K562 (cell line): Measurements from ENCODE around the gene ROR2. TPM values are rescaled to one million over a fixed set of nuclear protein-coding genes. Genes with fewer than 3 reads are reported as not detected.
A peak's percentile ranks its signal among the peaks of the same experiment; 100 is the strongest.

Experiments used
- ATAC-seq: fragments of 200-7000 bp; cut with Tn5 transposase; 3 replicates; pipeline ENCODE4 v1.9.1; 2020; ENCODE audit warnings: moderate library complexity
- BruUV-seq: library from RNA; stranded (reverse); fragments of 400-500 nt; replicated peaks from 2 replicates; lab custom pipeline; 2021; lab: Mats Ljungman, UMichigan
- CTCF ChIA-PET: fragments of 300-600 bp; formaldehyde crosslinking; extraction: SDS; loops from one replicate; lab custom pipeline; 2021; ENCODE audit warnings: low intra/inter-chr PET ratio; lab: Yijun Ruan, JAX
- POLR2A ChIA-PET: fragments of 300-600, 350-650 bp; sonication (Branson Sonifier 250); formaldehyde crosslinking; extraction: SDS; loops from one replicate; lab custom pipeline; 2021; ENCODE audit warnings: antibody characterized with exemption, inconsistent platforms; lab: Yijun Ruan, JAX
- DNase-seq, 4 experiments: peaks; one replicate each; pipeline versions ENCODE4 v3.0.0 to v3.0.0-alpha.2; 2011 to 2018; ENCODE audit warnings: low spot score in 3 of 4, mixed read lengths in 3 of 4; ENCODE audit errors: extremely low read depth in 1 of 4
- FAIRE-seq: peaks from 2 replicates; lab custom pipeline; 2011; peaks lifted over from hg19 to GRCh38; lab: Jason Lieb, UNC
- H2AFZ ChIP-seq: 2 replicates; pipeline ENCODE4 v1.6.0; 2011; ENCODE audit warnings: low read depth, low read length, control low read depth, inconsistent platforms
- H3K27ac ChIP-seq: fragments of 200-600 bp; 3 replicates; pipeline ENCODE4 v1.8.0; 2011; ENCODE audit warnings: low read depth, mild to moderate bottlenecking, control low read depth, inconsistent platforms, low read length, moderate library complexity, mixed read lengths; ENCODE audit errors: extremely low read depth
- H3K27me3 ChIP-seq, 2 experiments: fragments of 300-600 bp in 1 of 2; 2 replicates in 1 of 2; 3 replicates in 1 of 2; pipeline versions ENCODE4 v1.6.0 to v1.8.0; 2011; ENCODE audit warnings: inconsistent platforms in 2 of 2, low read length in 2 of 2, mild to moderate bottlenecking in 1 of 2, mixed read lengths in 1 of 2, moderate library complexity in 1 of 2; ENCODE audit not compliant: control insufficient read depth in 2 of 2, insufficient read depth in 2 of 2
- H3K36me3 ChIP-seq: fragments of 300-600 bp; 3 replicates; pipeline ENCODE4 v1.8.0; 2011; ENCODE audit warnings: mild to moderate bottlenecking, low read length, inconsistent platforms; ENCODE audit not compliant: control insufficient read depth, insufficient read depth
- H3K4me1 ChIP-seq, 2 experiments: fragments of 200-600 bp in 1 of 2; replicated peaks in 1 of 2; 2 replicates in 1 of 2; 3 replicates in 1 of 2; pipeline versions ENCODE4 v1.5.1 to v1.8.0; 2011; ENCODE audit warnings: inconsistent platforms in 2 of 2, low read length in 2 of 2, mild to moderate bottlenecking in 1 of 2, mixed read lengths in 1 of 2, moderate library complexity in 1 of 2; ENCODE audit not compliant: control insufficient read depth in 2 of 2, insufficient read depth in 2 of 2
- H3K4me2 ChIP-seq: 2 replicates; pipeline ENCODE4 v1.6.1; 2011; ENCODE audit warnings: low read length, control low read depth, inconsistent platforms, mixed read lengths; ENCODE audit not compliant: insufficient read depth
- H3K4me3 ChIP-seq: fragments of 200-600 bp; sonication (generic), shearing (Covaris generic); 2 replicates; pipeline ENCODE4 v1.5.1; 2016; ENCODE audit warnings: control low read depth, inconsistent platforms
- H3K79me2 ChIP-seq: fragments of 200-600 bp; 3 replicates; pipeline ENCODE4 v1.8.0; 2011; ENCODE audit warnings: low read length, inconsistent platforms; ENCODE audit not compliant: control insufficient read depth, insufficient read depth
- H3K9ac ChIP-seq, 2 experiments: 2 replicates each; pipeline versions ENCODE4 v1.6.0 to v1.6.1; 2011; ENCODE audit warnings: low read depth in 2 of 2, low read length in 2 of 2, control low read depth in 1 of 2, inconsistent platforms in 1 of 2, mild to moderate bottlenecking in 1 of 2, mixed read lengths in 1 of 2; ENCODE audit not compliant: insufficient read depth in 1 of 2
- H3K9me1 ChIP-seq: one replicate; pipeline ENCODE4 v1.6.0; 2011; ENCODE audit warnings: inconsistent platforms, mild to moderate bottlenecking, low read length, moderate library complexity; ENCODE audit not compliant: control insufficient read depth, insufficient read depth
- H3K9me3 ChIP-seq: replicated peaks from 2 replicates; pipeline ENCODE4 v1.5.1; 2011; ENCODE audit warnings: low read depth, low read length, inconsistent platforms; ENCODE audit not compliant: control insufficient read depth, insufficient read depth
- H4K20me1 ChIP-seq: replicated peaks from 2 replicates; pipeline ENCODE4 v1.6.1; 2011; ENCODE audit warnings: low read length, inconsistent platforms, mixed read lengths; ENCODE audit not compliant: control insufficient read depth, insufficient read depth
- CEBPB ChIP-seq: fragments of 450-650 bp; IDR thresholded peaks from 2 replicates; pipeline ENCODE4 v1.6.1; 2016; ENCODE audit warnings: missing genetic modification characterization, missing compliant biosample characterization
- CEBPG ChIP-seq, 3 experiments: fragments of 200-800 bp in 1 of 3; sonication (Bioruptor generic) in 1 of 3; sonication (generic) in 1 of 3; formaldehyde crosslinking in 1 of 3; IDR thresholded peaks in 2 of 3; conservative IDR thresholded peaks in 1 of 3; 2 replicates each; pipeline versions ENCODE4 v1.6.1 to v1.8.0; 2016 to 2022; ENCODE audit warnings: missing compliant biosample characterization in 2 of 3, missing genetic modification characterization in 2 of 3, mild to moderate bottlenecking in 1 of 3, missing genetic modification reagents in 1 of 3
- DIDO1 ChIP-seq: fragments of 450-650 bp; IDR thresholded peaks from 2 replicates; pipeline ENCODE4 v1.6.1; 2016; ENCODE audit warnings: low read depth, missing biosample characterization, missing genetic modification characterization
- GTF3C2 ChIP-seq: IDR thresholded peaks from 3 replicates; pipeline ENCODE4 v1.6.1; 2011; ENCODE audit warnings: borderline replicate concordance, mild to moderate bottlenecking, moderate library complexity; ENCODE audit not compliant: insufficient read length; ENCODE audit errors: extremely low read depth
- NFIX ChIP-seq: fragments of 250-450 bp; sonication (Bioruptor Pico); IDR thresholded peaks from 2 replicates; pipeline ENCODE4 v1.4.0; 2020; ENCODE audit warnings: low read depth, mild to moderate bottlenecking, moderate library complexity
- SMAD1 ChIP-seq: fragments of 150-350 bp; IDR thresholded peaks from 2 replicates; pipeline ENCODE4 v1.6.1; 2014; ENCODE audit warnings: low read length, low read depth; ENCODE audit not compliant: partially characterized antibody
- TCF3 ChIP-seq: sonication (generic); formaldehyde crosslinking; IDR thresholded peaks from 2 replicates; pipeline ENCODE4 v1.4.0; 2020; ENCODE audit warnings: mild to moderate bottlenecking, missing genetic modification reagents
- ZNF197 ChIP-seq: fragments of 200-800 bp; sonication (Bioruptor generic); IDR thresholded peaks from 2 replicates; pipeline ENCODE4 v1.6.1; 2016; ENCODE audit warnings: low read depth, missing genetic modification characterization, missing compliant biosample characterization
- WGBS: fragments of 100-300 bp; shearing (Covaris generic); methylation state at CpG from one replicate; pipeline ENCODE4 v1.1.6; 2016; ENCODE audit warnings: low coverage, mixed read lengths; ENCODE audit not compliant: insufficient coverage; ENCODE audit errors: missing lambda C conversion rate; 5-methylcytosine and 5-hydroxymethylcytosine counted together
- in situ Hi-C: fragments of 300-500 bp; cut with MboI; formaldehyde crosslinking; loops from 4 replicates; pipeline ENCODE4 v1.15.0; 2018; ENCODE audit warnings: inconsistent platforms, mixed read lengths
- intact Hi-C: fragments of 100-400 bp; cut with micrococcal nuclease; formaldehyde crosslinking; loops from 2 replicates; pipeline ENCODE4 v1.14.2; 2022
- polyA plus RNA-seq, 8 experiments: library from polyadenylated mRNA; depleted of rRNA in 4 of 8; stranded (reverse) in 5 of 8; unstranded in 3 of 8; fragments of >200 nt; fragmentation: Nextera tagmentation in 2 of 8; fragmentation: Illumina TruSeq in 1 of 8; extraction: Ambion mirVana in 2 of 8; extraction: Trizol in 1 of 8; gene quantifications; 2 replicates each; pipeline versions ENCODE4 v1.2.1 to v1.2.3, GENCODE V29; 2011 to 2014; ENCODE audit warnings: inconsistent platforms in 1 of 8, missing spikeins in 1 of 8
- total RNA-seq, 7 experiments: library from RNA; depleted of rRNA in 6 of 7; stranded (reverse); fragments of >200 nt in 6 of 7; fragmentation: Illumina TruSeq in 2 of 7; extraction: Trizol in 2 of 7; gene quantifications; 2 replicates each; pipeline versions ENCODE4 v1.2.1 to v1.2.3, GENCODE V29; 2011 to 2021; ENCODE audit warnings: low replicate concordance in 1 of 7
- TF ChIP-seq, protein P1 (sequence below): fragments of 450-650 bp; formaldehyde crosslinking; IDR thresholded peaks from 2 replicates; pipeline ENCODE4 v1.4.0; 2020; ENCODE audit warnings: mild to moderate bottlenecking, moderate library complexity

Gene ROR2
- total and polyA plus RNA-seq, 9 of the 15 experiments (the other 6 are each of a cell fraction or from before 2014, with no cell fraction given) = 5.6 to 33.8 (median 15.3) TPM

- no peaks in the 10 kb centered on the region for H3K9me1 ChIP-seq
- no peaks in the 10 kb centered on the region for H3K9me3 ChIP-seq
- H3K4me3 ChIP-seq = no peak overlapping the region
- no peak overlapping the region for H3K27ac ChIP-seq
- H3K79me2 ChIP-seq = peaks cover 63% of the 10 kb centered on the region
- peaks cover 11% of the 10 kb centered on the region; the same call in 2 of the 3 replicates for H3K36me3 ChIP-seq
- ATAC-seq = no peak
- whole genome bisulfite sequencing = 56% methylated on average over 5 of the region's 5 CpGs
- H2AFZ ChIP-seq = no peak overlapping the region
- TF ChIP-seq, protein P1, sequence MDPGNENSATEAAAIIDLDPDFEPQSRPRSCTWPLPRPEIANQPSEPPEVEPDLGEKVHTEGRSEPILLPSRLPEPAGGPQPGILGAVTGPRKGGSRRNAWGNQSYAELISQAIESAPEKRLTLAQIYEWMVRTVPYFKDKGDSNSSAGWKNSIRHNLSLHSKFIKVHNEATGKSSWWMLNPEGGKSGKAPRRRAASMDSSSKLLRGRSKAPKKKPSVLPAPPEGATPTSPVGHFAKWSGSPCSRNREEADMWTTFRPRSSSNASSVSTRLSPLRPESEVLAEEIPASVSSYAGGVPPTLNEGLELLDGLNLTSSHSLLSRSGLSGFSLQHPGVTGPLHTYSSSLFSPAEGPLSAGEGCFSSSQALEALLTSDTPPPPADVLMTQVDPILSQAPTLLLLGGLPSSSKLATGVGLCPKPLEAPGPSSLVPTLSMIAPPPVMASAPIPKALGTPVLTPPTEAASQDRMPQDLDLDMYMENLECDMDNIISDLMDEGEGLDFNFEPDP = no peak
- no peaks in the 10 kb centered on the region for H3K27me3 ChIP-seq
- DNase-seq = no peak
- FAIRE-seq = no peak
- intact Hi-C loops = no loop called here
- no TSS peak for BruUV-seq
- no peaks in the 10 kb centered on the region; the same call in 1 of the 2 replicates for H4K20me1 ChIP-seq
- no peak overlapping the region for H3K4me2 ChIP-seq
- H3K4me1 ChIP-seq = peaks cover 0 to 22% of the 10 kb centered on the region in 2 experiments; a peak in 3 of 5 replicates
- ChIA-PET CTCF (no interaction called here), POLR2A (interaction anchor here (1.6 kb wide), 2 partner anchors 16 to 80 kb away, joined by 3 read pairs; no protein-coding TSS in a partner anchor)
- in situ Hi-C loops = no loop called here
- H3K9ac ChIP-seq = no peak overlapping the region
Measured at GRCh38 chr9:91868732-91869391, 81.2 kb downstream of the ROR2 start.

DNA sequence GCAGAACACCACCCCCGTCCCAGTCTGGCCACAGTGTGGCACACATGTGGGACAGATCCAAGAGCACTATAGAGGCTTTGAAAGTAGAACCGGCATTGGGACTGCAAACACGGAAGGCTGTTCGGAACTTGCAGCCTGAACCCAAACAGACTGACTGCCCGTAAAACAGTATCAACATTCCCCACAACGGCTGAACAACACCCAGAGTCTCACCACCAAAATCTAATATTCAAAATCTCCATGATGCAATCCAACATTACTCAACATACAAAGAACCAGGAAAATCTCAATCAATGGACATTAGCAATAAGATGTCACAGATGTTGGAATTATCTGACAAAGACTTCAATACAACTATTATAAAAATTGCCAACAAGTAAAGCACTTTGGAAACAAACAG is 82.3 kb downstream of the ROR2 start:
- CTCF ChIA-PET = no interaction called here
- H3K4me1 ChIP-seq = peaks cover 0 to 22% of the 10 kb centered on the region in 2 experiments; a peak in 3 of 5 replicates
- no peak overlapping the region for H3K4me2 ChIP-seq
- H3K9ac ChIP-seq = no peak overlapping the region
- no peaks in the 10 kb centered on the region; the same call in 1 of the 2 replicates for H4K20me1 ChIP-seq
- intact Hi-C loops = no loop called here
- no TSS peak for BruUV-seq
- no peak for DNase-seq
- H3K9me1 ChIP-seq = no peaks in the 10 kb centered on the region
- POLR2A ChIA-PET = no interaction called here
- peaks cover 6% of the 10 kb centered on the region; the same call in 2 of the 3 replicates for H3K36me3 ChIP-seq
- no peaks in the 10 kb centered on the region for H3K27me3 ChIP-seq
- 53% methylated on average over 6 of the region's 6 CpGs for WGBS
- H2AFZ ChIP-seq = no peak overlapping the region
- no peak overlapping the region; the same call in 2 of the 3 replicates for H3K27ac ChIP-seq
- FAIRE-seq = no peak
- peak; percentile 71 for ATAC-seq
- H3K9me3 ChIP-seq = no peaks in the 10 kb centered on the region
- H3K79me2 ChIP-seq = peaks cover 61% of the 10 kb centered on the region
- in situ Hi-C loops = no loop called here
- no peak overlapping the region for H3K4me3 ChIP-seq
- no peak for TF ChIP-seq ZNF197 (CRISPR knock-in tag)
- TF ChIP-seq DIDO1 = no peak
- no peak for TF ChIP-seq TCF3 (CRISPR knock-in tag)
- TF ChIP-seq NFIX = no peak
- TF ChIP-seq SMAD1 = no peak
- no peak for TF ChIP-seq CEBPG (CRISPR knock-in tag; IDR thresholded peaks at IDR 0.05)
- peak; percentile 75 to 76 for TF ChIP-seq CEBPG (tag; conservative IDR thresholded peaks at IDR 0.05 in 1 of 2, IDR thresholded peaks at IDR 0.05 in 1 of 2)
- peak; percentile 83 for TF ChIP-seq CEBPB
- TF ChIP-seq GTF3C2 = no peak
